Measurements from ENCODE around the gene LRWD1. TPM values are rescaled to one million over a fixed set of nuclear protein-coding genes. Genes with fewer than 3 reads are reported as not detected.
A peak's percentile ranks its signal among the peaks of the same experiment; 100 is the strongest.
"Not testable (repeated sequence)": the region's sequence is repeated elsewhere in the genome, so short reads cannot be mapped to it uniquely, and the experiment has no call there.

Gene LRWD1
- total RNA-seq, 1 donor from 2014 or later = 10.4 TPM

DNA sequence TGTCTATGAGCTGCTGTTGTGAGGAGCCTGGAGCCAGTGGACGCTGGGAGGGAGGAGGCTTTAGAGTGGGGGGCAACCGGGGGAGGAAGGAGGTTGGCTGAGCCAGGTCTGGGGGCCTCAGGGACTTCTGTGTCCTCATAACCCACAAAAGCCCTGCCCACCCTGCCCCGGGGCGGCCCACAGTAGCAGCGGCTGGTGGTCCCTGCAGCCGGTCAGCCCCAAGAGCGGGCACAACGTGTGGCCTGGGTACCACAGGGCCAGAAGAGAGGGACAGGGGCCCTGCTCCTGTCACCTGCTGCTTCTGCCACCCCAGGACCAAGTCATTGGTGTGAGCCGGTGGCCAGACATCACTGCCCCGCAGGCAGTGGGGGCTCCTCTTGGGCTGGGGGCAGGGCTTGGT is 17.2 kb downstream of the LRWD1 start:
- intact Hi-C loops (cut with micrococcal nuclease); ATAC-seq: not testable (repeated sequence)
- peak; percentile 11 for DNase-seq

DNA sequence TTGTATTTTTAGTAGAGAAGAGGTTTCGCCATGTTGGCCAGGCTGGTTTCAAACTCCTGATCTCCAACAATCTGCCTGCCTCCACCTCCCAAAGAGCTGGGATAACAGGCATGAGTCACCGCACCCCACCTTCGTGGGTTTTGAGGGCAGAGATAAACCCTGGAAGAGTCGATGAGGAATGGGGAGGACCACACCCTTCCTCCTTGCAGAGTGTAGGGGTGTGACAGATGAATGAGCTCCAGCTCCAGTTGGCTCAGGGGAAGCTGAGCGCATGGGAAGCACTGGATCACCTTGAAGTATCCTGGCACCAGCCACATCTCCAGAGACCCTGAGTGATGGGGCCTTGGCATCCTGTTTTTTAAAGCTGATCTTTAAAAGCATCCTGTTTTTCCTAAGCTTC is 19.5 kb downstream of the LRWD1 start:
- ATAC-seq; DNase-seq; intact Hi-C loops (cut with micrococcal nuclease): not testable (repeated sequence)

DNA sequence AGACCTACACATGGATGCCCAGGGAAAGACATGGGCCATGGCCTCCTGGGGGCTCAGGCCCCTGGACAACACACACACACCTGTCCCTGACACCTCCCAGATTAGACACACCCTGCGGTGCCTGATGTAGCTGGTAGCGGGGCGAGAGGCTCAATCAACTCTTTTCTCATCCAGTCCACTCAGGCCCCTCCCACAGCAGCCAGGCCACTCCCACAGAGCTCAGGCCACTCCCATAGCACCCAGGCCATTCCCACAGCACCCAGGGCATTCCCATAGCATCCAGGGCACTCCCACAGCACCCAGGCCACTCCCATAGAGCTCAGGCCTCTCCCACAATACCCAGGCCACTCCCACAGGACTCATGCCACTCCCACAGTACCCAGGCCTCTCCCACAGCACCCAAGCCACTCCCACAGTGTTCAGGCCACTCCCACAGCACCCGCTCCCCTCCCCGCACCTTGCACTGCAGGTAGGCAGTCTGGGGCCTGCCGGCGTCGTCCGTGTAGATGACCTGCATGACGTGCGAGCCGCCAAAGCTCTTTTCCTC is 25.8 kb downstream of the LRWD1 start:
- intact Hi-C loops (cut with micrococcal nuclease) = not testable (repeated sequence)
- DNase-seq (peak; percentile 42), ATAC-seq (peak; percentile 26)

DNA sequence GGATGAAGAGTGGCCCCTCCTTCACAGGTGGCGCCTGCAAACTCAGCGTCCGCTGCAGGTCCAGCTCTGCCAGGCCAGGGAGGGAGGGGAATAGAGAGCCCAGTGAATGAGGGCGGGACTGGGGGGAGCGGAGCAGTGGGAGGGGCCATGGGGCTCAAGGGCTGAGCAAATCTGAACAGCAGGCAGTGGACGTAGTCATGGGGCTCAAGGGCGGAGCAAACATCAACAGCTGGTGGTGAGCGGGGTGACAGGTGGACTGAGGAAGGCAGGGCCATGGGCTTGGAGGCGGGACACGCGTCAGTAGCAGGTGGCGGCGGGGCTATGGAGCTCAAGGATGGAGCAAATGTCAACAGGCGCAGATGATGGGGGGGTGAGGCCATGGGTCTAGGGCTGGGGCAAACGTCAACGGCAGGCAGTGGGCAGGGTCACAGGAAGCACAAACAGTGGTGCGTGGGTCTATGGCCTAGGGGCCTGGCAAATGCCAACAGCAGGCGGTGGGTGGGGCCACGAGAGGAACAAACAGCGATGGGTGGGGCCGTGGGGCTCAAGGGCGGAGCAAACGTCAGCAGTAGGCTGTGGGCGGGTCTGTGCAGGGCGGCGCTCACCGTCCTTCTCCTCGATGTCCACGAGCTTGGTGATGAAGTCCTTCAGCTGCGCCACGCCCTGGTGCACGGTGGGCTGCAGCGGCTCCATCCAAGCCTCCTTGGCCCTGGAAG is 28.6 kb downstream of the LRWD1 start:
- intact Hi-C loops (cut with micrococcal nuclease) = not testable (repeated sequence)
- DNase-seq (peak; percentile 30), ATAC-seq (peak; percentile 81)

DNA sequence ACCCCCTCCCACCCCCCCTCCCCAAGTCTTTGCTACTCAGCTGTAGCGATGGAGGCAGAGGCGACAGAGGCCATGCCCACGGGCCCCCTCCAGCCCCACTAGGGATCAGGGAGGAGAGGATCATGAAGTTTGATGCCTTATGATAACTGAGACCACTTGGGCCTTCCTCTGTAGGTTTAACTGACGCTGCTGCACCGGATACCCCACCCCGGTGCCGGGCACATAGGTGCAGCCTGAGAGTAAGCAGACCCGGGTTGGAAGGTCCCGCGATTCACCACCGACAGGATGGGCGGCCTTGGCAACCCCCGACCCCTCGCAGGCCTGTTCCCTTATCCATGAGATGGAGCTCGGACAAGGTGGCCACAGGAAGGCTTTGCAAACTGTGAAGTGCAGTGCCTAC is 29.2 kb downstream of the LRWD1 start:
- ATAC-seq; intact Hi-C loops (cut with micrococcal nuclease): not testable (repeated sequence)
- peak; percentile 32 for DNase-seq

DNA sequence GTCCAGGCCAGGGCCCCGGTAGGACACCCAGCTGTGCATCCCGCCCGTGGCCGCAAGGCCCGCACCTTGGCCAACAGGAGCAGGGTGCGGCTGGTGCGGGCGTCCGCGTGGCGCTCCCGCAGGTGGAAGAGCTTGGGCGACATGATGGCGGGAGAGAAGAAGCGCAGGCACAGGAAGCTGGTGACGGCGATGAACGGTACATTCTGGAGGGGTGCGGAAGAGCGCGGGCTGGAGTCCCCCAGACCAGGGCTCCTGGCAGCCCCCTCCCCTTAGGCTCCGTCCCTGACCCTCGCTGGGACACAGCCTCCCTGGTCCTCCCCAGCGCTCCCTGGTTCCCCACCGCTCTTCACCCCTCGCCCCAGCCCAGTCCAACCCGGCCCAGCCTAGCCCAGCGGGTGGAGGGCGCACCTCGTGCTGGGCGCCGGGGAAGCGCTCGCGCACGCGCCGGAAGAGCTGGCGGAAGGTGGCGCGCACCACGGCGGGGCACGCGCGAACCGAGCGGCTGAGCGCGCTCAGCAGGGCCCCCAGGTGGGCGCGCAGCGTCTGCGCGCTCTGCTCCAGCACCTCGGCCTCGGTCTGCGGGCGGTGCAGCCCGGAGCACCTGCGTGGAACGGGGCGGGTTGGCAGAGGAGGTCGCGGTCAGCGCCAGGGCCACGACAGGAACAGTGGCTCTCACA is 29.8 kb downstream of the LRWD1 start:
- peak; percentile 61 for ATAC-seq
- intact Hi-C loops (cut with micrococcal nuclease); DNase-seq: not testable (repeated sequence)

DNA sequence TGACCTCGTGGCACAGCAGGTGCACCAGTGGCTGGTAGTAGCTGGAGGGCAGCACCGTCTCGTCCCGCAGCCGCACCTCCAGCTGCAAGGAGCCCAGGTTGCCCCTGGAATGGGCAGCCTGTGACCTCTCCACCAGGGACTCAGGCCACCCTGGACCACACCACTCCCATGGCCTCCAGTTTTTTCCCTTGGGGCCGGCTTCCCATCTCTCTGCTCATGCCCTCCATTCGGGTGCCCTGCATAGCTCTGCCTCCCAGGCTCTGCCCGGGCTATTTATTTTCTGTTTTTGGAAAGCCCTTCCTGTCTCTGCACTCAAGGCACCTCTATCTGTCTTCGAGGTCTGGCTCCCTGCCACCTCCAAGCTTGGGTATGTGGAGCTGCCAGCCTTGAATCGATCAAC is 32.1 kb downstream of the LRWD1 start:
- intact Hi-C loops (cut with micrococcal nuclease); ATAC-seq: not testable (repeated sequence)
- DNase-seq = peak; percentile 17

DNA sequence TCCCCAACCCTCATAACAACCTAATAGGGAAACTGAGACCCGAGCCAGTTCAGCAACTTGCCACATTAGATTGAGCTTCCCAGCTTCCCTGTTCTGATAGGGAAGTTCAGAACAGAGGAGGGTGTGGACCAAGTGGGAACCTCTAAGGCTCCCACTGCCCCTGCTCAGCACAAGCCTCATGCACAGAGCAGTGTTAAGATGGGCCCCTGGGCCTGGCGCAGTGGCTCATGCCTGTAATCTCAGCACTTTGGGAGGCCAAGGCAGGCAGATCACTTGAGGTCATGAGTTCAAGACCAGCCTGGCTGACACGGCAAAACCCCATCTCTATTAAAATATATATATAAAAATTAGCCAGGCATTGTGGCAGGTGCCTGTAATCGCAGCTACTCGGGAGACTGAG is 32.5 kb downstream of the LRWD1 start:
- ATAC-seq; intact Hi-C loops (cut with micrococcal nuclease): not testable (repeated sequence)
- DNase-seq = peak; percentile 31

DNA sequence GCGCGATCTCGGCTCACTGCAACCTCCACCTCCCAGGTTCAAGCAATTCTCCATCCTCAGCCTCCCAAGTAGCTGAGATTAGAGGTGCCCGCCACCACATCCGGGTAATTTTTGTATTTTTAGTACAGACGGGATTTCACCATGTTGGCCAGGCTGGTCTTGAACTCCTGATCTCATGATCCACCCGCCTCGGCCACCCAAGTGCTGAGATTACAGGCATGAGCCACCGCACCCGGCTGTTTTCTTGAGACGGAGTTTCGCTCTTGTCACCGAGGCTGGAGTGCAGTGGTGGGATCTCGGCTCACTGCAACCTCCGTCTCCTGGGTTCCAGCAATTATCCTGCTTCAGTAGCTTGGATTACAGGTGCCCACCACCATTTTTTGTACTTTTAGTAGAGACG is 33.5 kb downstream of the LRWD1 start:
- intact Hi-C loops (cut with micrococcal nuclease); ATAC-seq: not testable (repeated sequence)
- peak; percentile 29 for DNase-seq

DNA sequence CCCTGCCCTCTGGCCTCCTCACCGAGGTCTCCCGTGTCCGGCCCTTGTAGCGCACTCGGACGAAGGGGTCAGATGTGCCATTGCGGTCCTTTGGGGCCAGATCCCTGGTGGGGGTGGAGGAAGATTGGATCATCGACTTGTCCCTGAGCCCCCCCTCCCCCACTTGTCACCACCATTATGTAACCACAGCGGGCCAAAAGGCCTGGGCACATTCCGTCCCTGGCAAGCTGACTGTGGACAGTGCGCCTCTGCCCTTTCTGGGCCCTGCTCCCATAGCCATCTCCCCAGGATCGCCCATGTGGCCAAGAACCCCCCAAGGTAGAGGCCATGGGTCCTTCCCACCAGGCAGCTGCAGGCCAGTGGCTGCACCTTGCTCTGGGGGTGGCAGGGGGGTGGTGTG is 38.4 kb downstream of the LRWD1 start:
- intact Hi-C loops (cut with micrococcal nuclease); ATAC-seq: not testable (repeated sequence)

DNA sequence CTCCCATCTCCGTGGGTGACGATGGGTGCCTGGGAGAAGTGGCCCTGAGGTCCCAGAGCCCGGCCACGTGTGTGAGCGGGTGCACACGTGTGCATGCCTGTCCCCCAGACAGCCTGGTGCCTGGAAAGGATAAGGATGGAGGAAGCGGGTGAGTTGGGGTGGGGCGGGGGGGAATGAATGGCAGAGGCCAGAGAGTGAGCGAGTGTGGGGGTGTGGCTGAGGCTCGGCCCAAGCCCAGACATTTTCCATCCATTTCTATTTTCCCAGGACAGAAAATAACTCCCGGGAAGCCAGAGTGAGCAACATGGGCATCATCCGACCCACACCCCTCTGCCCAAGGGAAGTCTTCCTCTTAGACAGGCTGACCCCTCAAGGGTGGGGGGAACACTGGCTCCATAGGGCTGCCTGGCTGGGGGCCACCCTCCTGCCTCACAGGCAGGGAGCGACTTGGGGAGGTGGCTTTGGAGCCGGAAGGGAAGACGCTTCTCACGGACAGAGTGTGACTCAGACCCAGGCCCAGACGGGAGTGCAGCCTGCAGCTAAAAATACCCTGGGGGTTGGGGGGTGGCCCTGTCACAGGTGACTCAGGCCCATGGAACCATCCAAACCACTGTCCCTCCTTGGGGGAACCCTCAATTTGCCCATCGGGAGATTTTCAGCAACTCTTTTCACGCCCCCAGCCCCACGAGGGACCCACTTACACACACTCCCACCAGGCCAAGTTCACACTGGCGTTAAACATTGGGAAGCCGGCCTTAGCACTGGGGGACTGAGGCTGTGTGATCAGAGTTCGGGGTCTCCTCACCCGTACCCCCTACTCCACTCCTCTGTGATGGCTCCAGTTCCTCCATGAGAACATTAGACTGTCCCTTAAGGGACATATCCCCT is 40.8 kb downstream of the LRWD1 start:
- intact Hi-C loops (cut with micrococcal nuclease) = not testable (repeated sequence)
- ATAC-seq (peak; percentile 25), DNase-seq (peak; percentile 19)

More for the DNA sequence above, 38.4 kb downstream of the LRWD1 start:
- DNase-seq = not testable (repeated sequence)

DNA sequence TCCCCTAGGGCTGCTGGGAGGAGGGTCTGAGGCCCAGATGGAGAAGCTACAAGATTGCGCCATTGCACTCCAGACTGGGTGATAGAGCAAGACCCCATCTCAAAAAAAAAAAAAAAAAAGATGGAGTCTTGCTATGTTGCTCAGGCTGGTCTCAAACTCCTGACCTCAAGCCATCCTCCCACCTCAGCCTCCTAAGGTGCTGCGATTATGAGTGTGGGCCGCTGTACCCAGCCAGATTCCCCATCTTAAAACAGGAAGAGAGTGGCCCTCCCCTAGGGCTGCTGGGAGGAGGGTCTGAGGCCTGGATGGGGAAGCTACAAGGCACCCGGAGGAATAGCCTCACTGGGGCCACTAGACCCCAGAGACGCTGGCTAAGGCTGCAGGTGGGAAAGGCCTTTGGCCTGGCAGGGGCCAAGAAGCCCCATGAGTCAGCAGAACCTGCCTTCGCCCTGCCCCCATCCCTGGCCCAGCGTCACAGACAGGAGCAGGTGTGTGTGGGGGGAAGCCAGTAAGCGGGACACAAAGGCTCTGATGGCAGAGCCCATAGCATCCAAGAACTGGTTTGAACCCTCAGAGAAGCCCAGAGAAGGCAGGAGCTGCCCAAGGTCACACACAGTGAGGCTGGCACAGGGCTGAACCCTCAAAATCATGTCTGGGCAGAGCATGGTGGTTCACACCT is 42.8 kb downstream of the LRWD1 start:
- peak; percentile 24 for DNase-seq
- ATAC-seq; intact Hi-C loops (cut with micrococcal nuclease): not testable (repeated sequence)

DNA sequence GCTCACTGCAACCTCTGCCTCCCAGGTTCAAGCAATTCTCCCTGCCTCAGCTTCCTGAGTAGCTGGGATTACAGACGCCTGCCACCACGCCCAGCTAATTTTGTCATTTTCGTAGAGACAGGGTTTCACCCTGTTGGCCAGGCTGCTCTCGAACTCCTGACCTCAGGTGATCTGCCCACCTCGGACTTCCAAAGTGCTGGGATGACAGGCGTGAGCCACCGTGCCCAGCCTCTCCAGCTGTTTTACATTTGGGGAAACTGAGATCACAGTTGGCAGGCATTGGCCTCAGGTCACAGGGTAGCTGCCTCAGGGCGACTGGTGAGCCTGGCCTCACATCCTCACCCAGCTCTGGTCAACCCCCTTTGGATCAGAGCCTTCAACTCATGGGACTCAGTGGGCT is 45.8 kb downstream of the LRWD1 start:
- ATAC-seq; intact Hi-C loops (cut with micrococcal nuclease): not testable (repeated sequence)
- DNase-seq = peak; percentile 18

DNA sequence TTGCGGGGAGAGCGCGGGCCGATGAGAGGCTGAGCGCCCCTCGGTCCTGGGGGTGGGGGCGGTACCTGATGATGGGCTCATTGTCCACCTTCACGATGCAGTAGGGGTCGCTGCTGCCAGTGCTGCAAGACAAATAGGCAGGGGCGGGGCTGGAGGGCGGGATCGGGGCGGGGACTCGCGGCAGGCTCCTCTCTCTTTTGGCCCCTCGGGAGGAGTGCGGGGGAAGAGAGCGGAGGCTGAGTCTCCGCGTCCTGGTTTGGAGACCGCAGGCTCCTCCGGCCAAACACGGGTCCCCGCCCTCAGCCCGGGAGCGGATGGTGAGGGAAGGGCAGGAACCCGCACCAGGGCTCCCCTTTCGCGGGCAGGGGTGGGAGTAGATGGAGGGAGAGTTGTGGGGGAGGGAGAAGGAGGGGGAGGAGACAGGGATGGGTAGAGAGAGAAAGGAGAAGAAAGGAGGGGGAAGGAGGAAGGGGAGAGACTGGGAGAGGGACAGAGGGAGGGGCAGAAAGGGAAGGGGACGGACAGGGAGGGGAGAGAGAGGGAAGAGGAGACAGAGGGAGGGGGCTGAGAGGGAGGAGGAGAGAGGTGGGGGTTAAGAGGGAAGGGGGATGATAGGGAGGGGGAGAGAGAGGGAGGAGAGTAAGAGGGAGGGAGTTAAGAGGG is 47.2 kb downstream of the LRWD1 start:
- DNase-seq; intact Hi-C loops (cut with micrococcal nuclease): not testable (repeated sequence)
- peak; percentile 77 for ATAC-seq

DNA sequence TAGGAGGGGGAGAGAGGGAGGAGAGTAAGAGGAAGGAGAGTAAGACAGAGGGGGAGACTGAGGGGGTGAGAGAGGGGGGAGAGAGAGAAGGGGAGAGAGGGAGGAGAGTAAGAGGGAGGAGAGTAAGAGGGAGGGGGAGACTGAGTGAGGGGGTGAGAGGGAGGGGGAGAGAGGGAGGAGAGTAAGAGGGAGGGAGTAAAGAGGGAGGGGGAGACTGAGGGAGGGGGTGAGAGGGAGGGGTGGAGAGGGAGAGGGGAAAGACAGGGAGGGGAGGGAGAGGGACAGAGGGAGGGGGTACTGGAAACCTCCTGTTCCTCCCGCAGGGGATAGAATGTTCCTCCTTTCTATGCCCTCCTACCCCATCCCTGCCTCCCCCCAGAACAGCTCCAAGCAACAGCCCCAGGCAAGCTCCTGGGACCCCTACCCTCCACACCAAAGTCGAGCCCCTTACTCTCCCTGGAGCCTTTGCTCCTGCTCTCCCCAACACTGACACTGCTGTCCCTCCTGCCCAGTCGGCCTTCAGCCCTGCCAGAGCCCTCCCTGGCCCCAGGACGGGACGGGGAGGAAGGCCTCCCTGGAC is 47.9 kb downstream of the LRWD1 start:
- peak; percentile 11 for ATAC-seq
- intact Hi-C loops (cut with micrococcal nuclease) = not testable (repeated sequence)
- peak; percentile 46 for DNase-seq

DNA sequence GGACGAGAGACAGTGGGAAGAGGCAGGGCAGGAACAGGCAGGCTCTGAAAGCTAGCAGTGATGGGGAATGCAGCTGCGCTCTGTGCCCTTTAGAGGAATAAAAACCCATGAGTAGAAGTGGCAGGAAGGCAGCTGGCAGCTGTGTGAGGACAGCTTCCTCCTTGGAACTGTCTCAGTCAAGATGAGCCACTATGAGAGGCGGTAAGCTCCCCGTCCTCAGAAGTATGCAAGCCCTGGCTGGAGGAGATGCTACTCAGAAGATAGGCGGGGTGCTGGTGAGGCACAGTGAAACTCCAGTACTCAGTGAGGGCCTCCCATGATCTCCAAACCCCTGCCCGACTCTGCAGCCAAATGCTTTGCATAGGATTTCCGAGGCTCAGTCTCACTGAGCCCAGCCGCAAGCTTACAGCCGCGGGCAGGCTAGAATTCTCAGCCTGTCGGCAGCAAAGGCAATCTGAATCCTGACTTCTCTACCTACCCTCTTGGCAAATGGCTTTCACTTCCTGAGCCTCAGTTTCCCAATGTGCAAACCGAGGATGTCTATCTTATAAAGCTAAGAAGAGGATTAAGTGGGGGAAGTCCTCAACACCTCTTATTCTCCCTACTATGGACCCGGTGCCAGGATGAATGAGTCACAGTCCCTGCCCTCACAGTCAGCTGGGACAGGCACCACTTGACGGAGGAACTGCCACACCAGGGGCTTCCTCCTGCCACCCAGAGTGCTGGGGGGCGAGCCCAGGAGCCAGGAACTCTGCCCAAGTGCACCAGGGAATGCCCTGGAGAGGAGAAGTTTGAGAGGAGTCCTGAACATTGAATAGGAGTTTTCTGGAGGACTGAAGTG is 50.3 kb downstream of the LRWD1 start:
- peak; percentile 23 for DNase-seq
- intact Hi-C loops (cut with micrococcal nuclease) = not testable (repeated sequence)
- peak; percentile 3 for ATAC-seq

DNA sequence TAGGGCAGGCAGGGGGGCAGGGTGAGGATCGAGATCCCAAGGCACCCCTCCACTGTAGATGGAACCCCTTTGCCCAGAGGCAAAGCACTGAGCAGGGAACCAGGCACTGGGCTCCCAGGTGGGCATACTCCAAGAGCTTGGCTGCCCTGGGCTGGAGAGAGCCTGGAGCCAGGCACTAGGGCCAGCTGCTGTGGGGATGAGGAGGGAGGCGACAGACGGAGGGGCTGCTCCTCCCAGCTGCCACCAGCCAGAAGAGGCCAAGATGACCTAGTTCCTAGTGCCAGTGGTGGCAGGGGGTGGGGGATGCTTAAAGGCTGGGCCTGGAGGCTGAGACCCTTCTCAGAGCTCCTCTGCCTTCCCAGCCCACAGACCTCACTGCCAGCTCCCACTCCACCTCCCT is 51.1 kb downstream of the LRWD1 start:
- intact Hi-C loops (cut with micrococcal nuclease); ATAC-seq; DNase-seq: not testable (repeated sequence)
